Measurements from ENCODE around the gene DUSP23. TPM values are rescaled to one million over a fixed set of nuclear protein-coding genes. Genes with fewer than 3 reads are reported as not detected.

DUSP23 gene
- total and polyA plus RNA-seq, 2 experiments from 2014 or later, result 56.3 to 97.6 TPM

GRCh38 chr1:159756397-159756796 lies 24.4 kb upstream of the DUSP23 start:
- no peaks in the 10 kb centered on the region for H3K4me1 ChIP-seq (ENCODE audit: insufficient read depth)
- Mint-ChIP-seq H3K27ac (no peak overlapping the region), H3K9me3 (no peaks in the 10 kb centered on the region), H3K4me1 (no peaks in the 10 kb centered on the region), H3K27me3 (ENCODE audit: insufficient read depth, low read depth, poor library complexity) (no peaks in the 10 kb centered on the region), H3K4me3 (no peak overlapping the region), H3K36me3 (ENCODE audit: low read depth) (no peaks in the 10 kb centered on the region)
- no peaks in the 10 kb centered on the region for H3K27me3 ChIP-seq (ENCODE audit: insufficient read depth)
- DNase-seq (ENCODE audit: low spot score) (no peak), ATAC-seq (no peak)
- 0 out of 2 replicates have a peak, but pooled peaks cover 3% of the 10 kb centered on the region for H3K9me2 ChIP-seq (ENCODE audit: insufficient read depth)
- no peaks in the 10 kb centered on the region for H4K20me1 ChIP-seq (replicated peaks; ENCODE audit: insufficient read depth)
- H3F3A ChIP-seq (replicated peaks; ENCODE audit: low read depth), result no peaks in the 10 kb centered on the region
- no peaks in the 10 kb centered on the region for H3K79me2 ChIP-seq (replicated peaks; ENCODE audit: insufficient read depth)
- TF ChIP-seq ETS1 (IDR thresholded peaks at IDR 0.05) (no peak), CREB1 (CRISPR knock-in tag; IDR thresholded peaks at IDR 0.05; ENCODE audit: low read depth) (no peak), EZH2 (IDR thresholded peaks at IDR 0.05; ENCODE audit: low read depth, unreplicated experiment) (no peak), JUNB (IDR thresholded peaks at IDR 0.05; ENCODE audit: unreplicated experiment) (no peak), POLR2AphosphoS5 (IDR thresholded peaks at IDR 0.05; ENCODE audit: low read depth) (no peak)
- no peak overlapping the region for H2AFZ ChIP-seq
- H3K4me3 ChIP-seq, result no peak overlapping the region
- H3K27ac ChIP-seq (ENCODE audit: low read depth), result no peak overlapping the region
- no peaks in the 10 kb centered on the region for H3K36me3 ChIP-seq (ENCODE audit: insufficient read depth)
- H3K4me2 ChIP-seq, result no peak overlapping the region

GRCh38 chr1:159763686-159764085 lies 17.1 kb upstream of the DUSP23 start:
- Histone ChIP-seq H3K79me2 (replicated peaks; ENCODE audit: insufficient read depth) (no peaks in the 10 kb centered on the region), H3K4me2 (no peak overlapping the region), H2AFZ (no peak overlapping the region), H3K4me3 (no peak overlapping the region), H3K27me3 (ENCODE audit: insufficient read depth) (no peaks in the 10 kb centered on the region), H3K9me2 (ENCODE audit: insufficient read depth) (peaks cover 7% of the 10 kb centered on the region; the same call in 1 of the 2 replicates), H3K27ac (ENCODE audit: low read depth) (no peak overlapping the region), H3F3A (replicated peaks; ENCODE audit: low read depth) (no peaks in the 10 kb centered on the region), H3K4me1 (ENCODE audit: insufficient read depth) (no peaks in the 10 kb centered on the region), H3K36me3 (ENCODE audit: insufficient read depth) (no peaks in the 10 kb centered on the region), H4K20me1 (replicated peaks; ENCODE audit: insufficient read depth) (no peaks in the 10 kb centered on the region)
- Mint-ChIP-seq H3K27me3 (ENCODE audit: insufficient read depth, low read depth, poor library complexity) (no peaks in the 10 kb centered on the region), H3K4me1 (peaks cover 4% of the 10 kb centered on the region; the same call in 2 of the 3 replicates), H3K36me3 (ENCODE audit: low read depth) (no peaks in the 10 kb centered on the region), H3K4me3 (no peak overlapping the region), H3K9me3 (no peaks in the 10 kb centered on the region; the same call in 2 of the 3 replicates), H3K27ac (no peak overlapping the region)
- no peak for TF ChIP-seq ZNF114 (CRISPR knock-in tag; IDR thresholded peaks at IDR 0.05)
- no peak for TF ChIP-seq JUNB (IDR thresholded peaks at IDR 0.05; ENCODE audit: unreplicated experiment)
- TF ChIP-seq NANOG (IDR thresholded peaks at IDR 0.05; ENCODE audit: borderline replicate concordance), result no peak
- TF ChIP-seq REST (IDR thresholded peaks at IDR 0.05; ENCODE audit: unreplicated experiment), result no peak
- no peak for TF ChIP-seq CREB1 (CRISPR knock-in tag; IDR thresholded peaks at IDR 0.05; ENCODE audit: low read depth)
- no peak for TF ChIP-seq ZNF331 (CRISPR knock-in tag; IDR thresholded peaks at IDR 0.05; ENCODE audit: low read depth)
- ATAC-seq (no peak), DNase-seq (ENCODE audit: low spot score) (no peak)
